ENCODE results near the gene SNX9.
"Not testable (repeated sequence)": the region's sequence is repeated elsewhere in the genome, so short reads cannot be mapped to it uniquely, and the experiment has no call there.

The SNX9 gene

GRCh38 chr6:157909282-157909664 lies 86.2 kb downstream of the SNX9 start:
- no peak overlapping the region for H3K4me3 ChIP-seq (ENCODE audit: low read depth, low read length)

GRCh38 chr6:157911278-157911677 lies 88.2 kb downstream of the SNX9 start:
- no peak overlapping the region for H3K4me3 ChIP-seq (ENCODE audit: low read depth, low read length)

DNA sequence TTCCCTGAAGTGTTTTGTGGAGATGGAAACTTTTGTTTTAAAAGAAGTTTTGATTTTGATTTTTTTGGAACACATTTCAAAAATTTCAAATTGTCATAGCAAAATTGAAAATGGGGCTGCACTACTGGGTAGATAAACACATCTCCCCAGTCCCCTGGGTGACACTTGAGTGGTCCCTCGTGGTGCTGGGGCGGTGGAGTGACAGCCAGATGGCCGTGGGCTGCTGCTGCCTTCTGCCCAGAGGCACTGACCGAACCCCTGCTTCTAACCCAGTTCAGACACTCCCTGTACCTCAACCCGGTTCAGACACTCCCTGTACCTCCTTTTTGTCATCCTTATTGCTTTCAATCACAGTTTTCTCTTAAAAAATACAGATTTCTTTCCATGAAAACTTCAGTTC lies 88.7 kb downstream of the SNX9 start:
- no peak overlapping the region for H3K4me3 ChIP-seq (ENCODE audit: low read depth, low read length)

DNA sequence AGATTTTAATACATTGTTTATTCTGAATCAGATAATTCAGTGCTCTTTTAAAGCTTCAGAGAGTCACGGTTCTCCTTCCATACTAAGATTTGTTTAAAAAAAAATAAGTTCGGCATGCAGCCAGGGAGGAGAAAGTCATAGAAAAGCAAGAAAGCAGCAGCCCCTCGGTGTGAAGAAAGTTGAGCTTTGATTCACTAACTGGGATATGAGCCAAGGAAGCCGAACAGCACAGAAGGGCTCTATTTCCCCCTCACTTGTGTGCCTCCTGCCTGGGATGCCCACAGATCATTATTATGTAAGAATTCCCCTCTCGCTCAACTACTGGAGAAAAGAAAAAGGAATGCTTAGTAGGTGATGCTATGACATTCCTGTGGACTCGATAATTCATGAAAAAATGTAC lies 89.3 kb downstream of the SNX9 start:
- no peak overlapping the region for H3K4me3 ChIP-seq (ENCODE audit: low read depth, low read length)

- H3K4me3 ChIP-seq (ENCODE audit: low read depth, low read length) = no peak overlapping the region
Observed at GRCh38 chr6:157921685-157922367, 98.8 kb downstream of the SNX9 start.

DNA sequence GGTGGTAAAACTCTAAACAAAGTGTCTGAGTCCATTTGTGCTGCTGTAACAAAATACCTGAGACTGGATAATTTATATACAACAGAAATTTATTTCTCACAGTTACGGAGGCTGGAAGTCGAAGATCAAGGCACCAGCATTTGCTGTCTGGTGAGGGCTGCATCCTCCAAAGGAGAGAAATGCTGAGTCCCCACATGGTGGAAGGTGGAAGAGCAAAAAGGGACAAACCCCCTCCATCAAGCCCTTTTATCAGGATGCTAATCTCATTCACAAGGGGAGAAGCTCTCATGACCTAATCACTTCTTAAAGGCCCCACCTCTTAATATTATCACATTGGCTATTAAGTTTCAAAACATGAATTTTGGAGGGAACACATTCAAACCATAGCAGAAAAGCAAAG lies 102.7 kb downstream of the SNX9 start:
- H3K4me3 ChIP-seq (ENCODE audit: low read depth, low read length) = no peak overlapping the region

- no peak overlapping the region for H3K4me3 ChIP-seq (ENCODE audit: low read depth, low read length)
Observed at GRCh38 chr6:157927011-157927410, 104.0 kb downstream of the SNX9 start.

DNA sequence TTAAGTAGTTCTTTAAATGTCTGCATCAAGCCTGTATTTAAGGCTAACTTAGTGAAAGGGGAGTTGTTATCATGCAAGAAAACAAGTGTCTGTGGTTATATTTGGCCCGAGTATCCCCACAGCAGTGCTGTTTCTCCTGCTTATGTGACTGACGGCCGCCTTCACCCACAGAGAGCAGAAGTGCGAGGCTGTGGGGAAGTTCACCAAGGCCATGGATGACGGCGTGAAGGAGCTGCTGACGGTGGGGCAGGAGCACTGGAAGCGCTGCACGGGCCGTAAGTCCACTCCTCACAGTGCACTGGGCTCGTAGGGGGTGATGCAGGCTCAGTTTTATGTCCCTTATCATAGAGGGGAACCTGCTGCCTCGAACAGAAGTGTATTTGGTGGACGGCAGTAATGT lies 105.4 kb downstream of the SNX9 start:
- no peak overlapping the region for H3K4me3 ChIP-seq (ENCODE audit: low read depth, low read length)

GRCh38 chr6:157929076-157929475 lies 106.0 kb downstream of the SNX9 start:
- no peak overlapping the region for H3K4me3 ChIP-seq (ENCODE audit: low read depth, low read length)

DNA sequence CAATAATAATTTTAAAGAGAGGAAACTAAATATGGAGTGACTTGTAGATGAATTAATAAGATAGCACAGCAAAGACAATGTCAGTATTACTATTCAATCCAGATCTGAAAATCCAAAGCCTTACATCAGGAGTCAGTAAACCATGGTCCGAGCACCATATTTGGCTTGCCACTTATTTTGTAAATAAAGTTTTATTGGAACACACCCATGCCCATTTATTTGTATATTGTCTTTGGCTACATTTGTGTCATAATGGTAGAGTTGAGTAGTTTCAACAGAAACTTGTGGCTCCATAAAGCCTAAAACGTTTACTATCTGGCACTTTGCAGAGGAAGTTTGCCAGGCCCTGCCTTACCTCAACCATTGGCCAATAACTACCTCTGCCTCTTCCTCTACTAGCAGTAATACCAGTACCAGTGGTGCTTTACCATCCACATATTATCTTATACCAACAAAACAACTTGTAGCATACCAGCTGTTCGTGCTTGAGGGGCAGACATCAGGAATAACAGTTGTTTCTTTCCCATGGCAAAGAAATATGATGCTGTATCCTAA lies 106.8 kb downstream of the SNX9 start:
- H3K4me3 ChIP-seq (ENCODE audit: low read depth, low read length) = no peak overlapping the region

- no peak overlapping the region for H3K4me3 ChIP-seq (ENCODE audit: low read depth, low read length)
Observed at GRCh38 chr6:157935786-157936185, 112.7 kb downstream of the SNX9 start.

DNA sequence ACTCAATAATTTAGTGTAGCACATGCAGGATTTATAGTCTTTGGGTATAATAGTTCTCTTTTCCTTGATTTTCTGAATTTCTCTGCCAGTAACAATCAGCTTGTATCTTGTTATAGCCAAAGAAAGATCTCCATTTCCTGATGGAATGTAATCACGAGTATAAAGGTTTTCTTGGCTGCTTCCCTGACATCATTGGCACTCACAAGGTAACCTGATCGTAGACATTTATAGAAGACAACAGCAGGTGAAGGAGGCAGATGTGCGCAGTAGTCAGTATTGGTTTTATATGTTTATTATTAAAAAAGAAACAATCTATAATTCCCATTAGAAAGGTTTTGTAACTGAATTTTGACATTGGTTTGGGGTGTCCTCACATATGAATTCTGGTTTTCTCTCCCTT lies 114.3 kb downstream of the SNX9 start:
- H3K4me3 ChIP-seq (ENCODE audit: low read depth, low read length) = no peak overlapping the region

- no peak overlapping the region for H3K4me3 ChIP-seq (ENCODE audit: low read depth, low read length)
Observed at GRCh38 chr6:157937916-157938315, 114.9 kb downstream of the SNX9 start.

DNA sequence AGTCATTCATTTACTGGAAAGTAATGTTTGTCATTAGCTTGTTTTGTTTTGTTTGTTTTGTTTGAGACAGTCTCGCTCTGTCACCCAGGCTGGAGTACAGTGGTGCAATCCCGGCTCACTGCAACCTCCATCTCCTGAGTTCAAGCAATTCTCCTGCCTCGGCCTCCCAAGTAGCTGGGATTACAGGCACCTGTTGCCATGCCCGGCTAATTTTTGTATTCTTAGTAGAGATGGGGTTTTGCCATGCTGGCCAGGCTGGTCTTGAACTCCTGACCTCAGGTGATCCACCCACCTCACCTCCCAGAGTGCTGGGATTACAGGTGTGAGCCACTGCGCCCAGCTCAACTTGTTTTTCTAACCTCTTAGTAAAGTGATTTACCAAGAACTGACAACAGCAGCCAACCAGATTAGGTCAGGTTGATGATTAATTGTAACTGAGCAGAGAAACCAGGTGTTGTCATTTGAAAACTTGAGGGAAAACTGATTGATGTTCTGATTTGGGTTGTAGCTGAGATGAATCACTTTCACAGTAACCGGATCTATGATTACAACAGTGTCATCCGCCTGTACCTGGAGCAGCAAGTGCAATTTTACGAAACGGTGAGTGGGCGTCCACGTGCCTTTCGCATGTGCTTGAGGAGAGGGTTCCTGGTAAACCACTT lies 117.5 kb downstream of the SNX9 start:
- not testable (repeated sequence) for H3K4me3 ChIP-seq (ENCODE audit: low read depth, low read length)

DNA sequence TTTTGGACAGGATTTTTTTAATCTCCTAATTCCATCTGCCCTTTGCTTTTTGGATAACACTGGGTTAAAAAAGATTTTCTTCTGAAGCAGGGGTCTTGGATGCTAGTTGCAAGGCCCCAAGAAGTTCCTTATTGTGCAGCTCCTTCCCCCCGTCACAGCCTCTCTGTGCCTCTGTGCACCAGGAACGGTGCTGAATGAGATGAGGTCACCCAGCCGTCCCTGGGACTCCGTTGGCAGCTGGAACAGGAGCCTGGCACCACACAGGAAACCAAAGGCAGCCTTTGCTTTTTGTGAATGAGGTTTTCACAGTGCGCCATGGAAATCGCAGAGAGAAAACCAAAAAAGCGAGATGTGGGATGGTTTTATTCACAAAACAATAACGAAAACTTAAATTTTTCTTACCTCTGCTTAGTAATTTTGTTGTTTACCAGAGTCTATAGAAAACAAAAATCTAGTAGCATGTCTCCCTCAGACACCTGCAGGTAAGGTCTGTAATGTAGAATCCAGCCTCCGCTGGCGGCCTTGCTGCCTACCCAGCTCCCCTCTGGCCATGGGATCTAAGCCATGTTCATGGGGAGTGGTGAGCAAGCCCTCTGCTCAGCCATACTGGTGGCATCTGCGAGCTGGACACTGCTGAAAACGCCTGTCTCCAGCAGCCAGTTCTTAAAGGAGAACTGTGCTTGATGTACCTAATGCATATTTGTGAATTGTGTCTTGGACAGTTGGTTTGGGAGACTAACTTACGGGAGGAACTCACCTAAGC lies 118.2 kb downstream of the SNX9 start:
- H3K4me3 ChIP-seq (ENCODE audit: low read depth, low read length) = no peak overlapping the region

DNA sequence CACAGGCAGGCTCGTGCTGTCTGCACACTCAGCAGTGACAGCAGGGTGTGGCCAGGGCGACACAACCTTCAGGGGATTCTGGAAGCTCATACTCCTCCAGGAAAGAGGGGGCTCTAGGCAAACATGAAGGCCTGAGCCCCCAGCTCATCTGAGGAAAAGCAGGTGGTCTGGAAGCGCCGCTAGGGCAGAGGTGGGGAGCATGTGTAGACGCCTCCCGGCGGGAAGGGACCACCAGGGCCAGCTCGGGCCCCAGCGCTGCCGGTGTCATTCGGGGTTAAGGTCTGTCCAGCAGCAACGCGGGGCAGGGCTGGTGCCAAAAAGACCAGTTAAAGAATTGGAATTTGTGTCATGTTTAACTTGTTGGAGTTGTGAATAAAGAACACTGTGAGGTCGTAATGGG lies 119.3 kb downstream of the SNX9 start:
- no peak overlapping the region for H3K4me3 ChIP-seq (ENCODE audit: low read depth, low read length)

GRCh38 chr6:157943249-157943963 lies 120.4 kb downstream of the SNX9 start:
- H3K4me3 ChIP-seq (ENCODE audit: low read depth, low read length) = no peak overlapping the region

GRCh38 chr6:157943964-157944283 lies 120.9 kb downstream of the SNX9 start:
- H3K4me3 ChIP-seq (ENCODE audit: low read depth, low read length) = no peak overlapping the region

DNA sequence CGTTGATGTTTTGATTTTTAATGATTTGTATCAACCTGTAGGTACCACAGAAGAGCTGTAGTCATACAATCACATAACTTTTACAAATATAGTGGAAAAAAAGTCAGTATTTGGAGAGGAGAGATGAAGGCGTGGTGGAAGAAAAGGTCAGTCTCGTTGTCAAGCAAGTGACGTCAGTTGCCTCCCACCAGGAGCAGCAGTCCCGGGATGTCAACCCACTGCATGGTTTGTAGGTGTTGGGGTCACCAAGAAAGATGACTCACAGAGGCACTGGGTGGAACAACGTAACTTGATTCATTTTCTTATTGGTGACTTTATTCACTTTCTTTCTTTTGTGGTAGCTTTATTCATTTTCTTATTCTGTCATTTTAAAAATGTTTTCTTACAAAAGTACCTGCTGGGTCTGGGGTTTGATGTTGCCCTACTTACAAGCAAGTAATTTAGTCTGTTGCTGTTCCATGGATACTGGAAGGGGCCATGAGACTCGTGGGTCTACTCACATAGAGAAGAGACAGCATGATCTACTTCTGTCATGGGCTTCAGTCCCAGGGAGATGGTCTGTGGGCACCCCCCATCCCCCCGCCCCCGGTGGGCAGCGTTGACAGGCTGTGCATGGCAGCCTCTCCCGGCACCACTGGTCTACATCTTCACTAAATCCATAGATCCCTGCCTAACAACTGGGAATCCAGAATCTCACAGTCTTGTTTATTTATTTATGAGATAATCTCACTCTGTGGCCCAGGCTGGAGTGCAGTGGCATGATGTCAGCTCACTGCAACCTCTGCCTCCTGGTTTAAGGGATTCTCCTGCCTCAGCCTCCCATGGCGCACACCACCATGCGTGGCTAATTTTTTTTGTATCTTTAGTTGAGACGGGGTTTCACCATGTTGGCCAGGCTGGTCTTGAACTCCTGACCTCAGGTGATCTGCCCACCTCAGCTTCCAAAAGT lies 122.2 kb downstream of the SNX9 start:
- H3K4me3 ChIP-seq (ENCODE audit: low read depth, low read length) = no peak overlapping the region

DNA sequence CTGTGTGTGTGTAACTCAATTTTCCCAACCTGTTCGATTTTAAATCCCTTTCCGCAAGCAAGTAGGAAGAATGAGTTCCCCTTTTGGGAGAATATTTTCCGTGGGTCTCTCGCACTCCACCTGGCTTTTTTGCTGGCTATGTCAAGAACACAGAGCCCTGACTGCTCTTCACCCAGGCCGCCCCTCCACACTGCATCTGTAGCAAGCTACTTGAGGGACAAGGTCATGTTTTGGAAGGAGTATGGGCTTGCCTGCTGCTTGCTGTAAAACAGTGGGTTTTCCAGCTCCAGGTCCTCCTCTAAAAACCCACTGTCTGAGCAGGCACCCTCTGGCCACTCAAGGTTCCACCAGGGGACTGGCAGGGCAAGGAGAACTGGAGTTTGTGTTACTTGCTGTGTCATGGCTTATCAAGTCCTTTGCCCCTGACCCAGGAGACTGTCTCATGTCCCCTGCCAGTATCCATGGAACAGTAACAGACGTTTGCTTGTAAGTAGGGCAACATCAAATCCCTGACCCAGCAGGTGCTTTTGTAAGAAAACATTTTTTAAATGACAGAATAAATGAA lies 123.1 kb downstream of the SNX9 start:
- no peak overlapping the region for H3K4me3 ChIP-seq (ENCODE audit: low read depth, low read length)

Data from iPS-11a (cell line).